COLO668 (cell line): ENCODE data around the gene IL1RL2.

Source experiments
- DNase-seq: peaks from one replicate; lab custom pipeline; 2025; ENCODE audit not compliant: unreplicated experiment; lab: John Stamatoyannopoulos, UW

Gene IL1RL2

DNA sequence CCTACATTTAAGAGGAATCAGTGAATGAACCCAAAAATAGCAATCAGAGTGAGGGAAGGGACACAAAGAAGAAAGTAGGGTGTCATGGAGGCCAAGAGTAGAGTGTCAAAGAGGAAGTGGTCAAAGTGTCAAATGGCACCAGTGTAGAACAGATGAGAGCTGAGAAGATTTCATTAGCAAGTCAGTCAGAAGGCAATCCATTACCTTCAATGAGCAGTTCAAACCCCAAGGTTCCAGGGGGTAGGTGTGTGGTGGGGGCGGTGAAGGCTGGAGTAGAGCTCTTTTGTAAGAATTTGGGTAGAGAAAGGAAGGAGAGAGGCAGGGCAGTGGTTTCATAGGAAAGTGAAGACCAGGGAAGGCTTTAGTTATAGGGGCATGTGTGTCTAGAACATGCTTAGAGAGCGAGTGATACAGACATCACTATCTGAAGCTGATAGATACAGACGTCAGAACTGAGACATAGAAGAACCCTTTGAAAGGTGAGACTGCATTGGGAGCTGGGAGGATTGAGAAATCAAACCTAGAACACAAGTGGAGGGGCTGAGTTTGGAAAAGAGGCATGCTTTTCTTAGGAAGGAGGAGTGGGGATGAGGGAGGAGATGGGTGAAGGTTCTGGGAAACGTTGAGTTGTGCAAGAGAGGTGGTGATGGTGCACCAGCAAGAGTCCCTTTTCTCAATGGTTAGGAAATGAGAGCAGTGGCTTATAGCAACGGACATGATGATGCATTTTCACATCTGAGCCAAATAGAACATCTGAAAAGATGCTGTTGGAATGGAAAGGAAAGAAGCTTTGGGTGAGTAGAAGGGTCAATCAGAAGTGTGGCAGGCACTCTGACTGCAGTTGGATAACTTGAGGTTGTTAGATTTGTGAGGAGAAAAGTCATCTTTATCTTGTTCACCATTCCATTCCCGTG, 75.7 kb downstream of the IL1RL2 start:
- DNase-seq: no peak

DNA sequence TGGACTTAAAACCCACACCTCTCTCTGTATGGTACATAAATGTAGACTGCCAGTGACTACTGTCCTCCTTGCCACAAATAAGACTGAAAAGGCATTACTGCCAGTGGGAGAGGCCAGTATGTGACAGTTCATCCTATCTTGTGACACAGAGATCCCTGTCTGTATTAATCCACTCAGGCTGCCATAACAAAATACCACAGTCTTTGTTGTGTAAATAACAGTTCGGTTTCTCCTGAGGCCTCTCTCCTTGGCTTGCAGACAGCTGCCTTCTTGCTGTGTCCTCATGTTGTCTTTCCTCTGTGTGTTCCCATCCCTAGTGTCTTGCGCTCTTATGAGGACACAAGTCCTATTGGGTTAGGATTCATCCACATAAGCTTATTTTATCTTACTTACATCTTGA, 78.1 kb downstream of the IL1RL2 start:
- DNase-seq: no peak

DNA sequence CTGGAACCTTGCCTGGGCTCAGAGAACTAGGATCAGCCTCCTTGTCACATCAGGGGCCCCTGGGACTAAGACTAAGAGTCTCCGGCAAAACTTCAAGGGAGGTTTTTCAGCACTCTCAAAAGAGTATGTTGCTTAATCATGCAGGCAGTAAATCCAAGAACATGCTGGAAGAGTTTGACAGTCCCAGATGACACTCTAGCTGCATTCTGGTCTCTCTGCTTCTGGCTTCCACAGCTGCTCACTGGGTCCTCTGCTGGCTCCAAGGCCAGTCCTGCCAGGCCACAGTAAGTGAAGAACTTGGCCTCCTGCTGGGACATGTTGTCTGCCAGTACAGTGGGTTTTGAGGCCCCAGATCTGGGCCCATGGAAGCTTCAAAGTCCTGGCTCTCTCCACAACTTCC, 79.4 kb downstream of the IL1RL2 start:
- no peak for DNase-seq

DNA sequence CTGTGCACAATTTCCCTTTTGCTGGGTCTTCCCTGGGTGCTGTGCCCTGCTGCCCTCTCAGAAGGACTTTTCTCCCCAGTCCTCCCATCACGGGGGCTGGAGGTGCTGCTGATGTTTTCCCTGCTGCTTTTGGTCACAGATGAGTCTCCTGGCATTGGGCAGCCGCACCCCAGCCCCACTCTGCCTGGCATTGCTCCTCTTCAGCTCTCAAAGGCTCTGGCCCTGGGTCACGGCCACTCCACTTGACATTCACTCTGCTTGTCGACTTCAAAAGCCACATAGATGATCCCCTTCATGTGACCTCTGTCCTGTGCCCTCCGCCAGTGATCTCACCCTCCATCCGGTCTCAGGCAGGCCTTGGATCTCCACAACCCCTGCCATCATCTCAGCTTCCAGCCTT, 81.0 kb downstream of the IL1RL2 start:
- no peak for DNase-seq

DNA sequence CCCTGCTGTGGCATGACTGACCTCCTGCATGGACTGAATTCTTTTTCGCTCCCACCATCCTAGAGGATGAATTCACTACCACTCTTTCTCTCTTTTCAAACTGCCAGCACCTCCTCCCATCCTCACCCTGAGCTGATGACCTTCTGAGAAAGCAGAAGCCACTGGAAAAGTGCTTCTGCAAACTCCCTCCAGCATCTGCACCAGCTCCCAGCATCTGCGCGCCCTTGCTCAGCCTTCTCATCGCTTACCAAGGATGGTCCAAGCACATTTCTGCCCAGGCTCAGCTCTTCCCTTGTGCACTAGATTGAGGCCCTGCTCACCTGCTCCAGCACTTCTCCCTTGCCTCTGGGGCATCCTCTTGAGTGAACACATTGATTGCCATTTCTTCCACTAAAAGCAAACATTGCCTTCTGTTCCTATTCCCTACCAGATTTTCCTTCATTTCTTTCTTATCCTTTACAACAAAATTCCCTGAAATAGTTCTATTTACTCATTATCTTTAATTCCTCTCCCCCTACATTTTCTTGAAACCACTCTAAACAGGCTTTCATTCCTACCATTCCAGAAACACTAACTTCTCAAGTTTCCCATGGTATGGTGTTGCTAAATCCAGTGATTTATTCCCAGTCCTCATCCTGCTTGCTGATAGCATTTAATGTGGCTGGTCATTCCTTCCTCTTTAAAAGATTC, 81.8 kb downstream of the IL1RL2 start:
- no peak for DNase-seq

DNA sequence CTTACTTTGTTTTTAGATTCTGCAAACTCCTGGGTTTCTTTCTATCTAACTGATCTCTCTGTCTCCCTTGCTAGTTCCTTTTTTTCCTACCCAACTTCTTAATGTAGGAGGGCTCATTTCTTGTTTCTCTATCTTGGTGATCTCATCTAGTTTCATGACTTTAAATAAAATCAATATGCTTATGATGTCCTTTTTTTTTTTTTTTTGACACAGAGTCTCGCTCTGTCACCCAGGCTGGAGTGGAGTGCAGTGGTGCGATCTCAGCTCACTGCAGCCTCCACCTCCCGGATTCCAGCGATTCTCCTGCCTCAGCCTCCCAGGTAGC, 82.3 kb downstream of the IL1RL2 start:
- DNase-seq: no peak

DNA sequence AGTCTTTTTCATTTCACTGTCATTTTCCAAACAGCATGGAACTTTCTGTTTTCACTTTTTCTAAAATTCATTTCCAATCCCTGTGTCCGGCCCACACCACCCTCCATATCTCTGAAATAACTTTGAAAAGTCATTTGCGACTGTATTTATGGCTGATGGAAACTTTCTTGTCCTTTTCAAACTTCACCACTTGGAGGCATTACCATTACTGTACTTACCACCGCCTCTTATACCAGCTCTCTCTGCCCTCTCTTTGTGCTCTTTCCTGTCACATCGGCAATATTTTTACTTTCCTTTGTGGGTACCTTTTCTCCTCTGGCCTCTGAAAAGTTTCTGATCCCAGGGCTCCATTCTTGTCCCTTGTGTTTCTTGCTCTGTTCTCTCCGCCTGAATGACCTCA, 85.0 kb downstream of the IL1RL2 start:
- no peak for DNase-seq

DNA sequence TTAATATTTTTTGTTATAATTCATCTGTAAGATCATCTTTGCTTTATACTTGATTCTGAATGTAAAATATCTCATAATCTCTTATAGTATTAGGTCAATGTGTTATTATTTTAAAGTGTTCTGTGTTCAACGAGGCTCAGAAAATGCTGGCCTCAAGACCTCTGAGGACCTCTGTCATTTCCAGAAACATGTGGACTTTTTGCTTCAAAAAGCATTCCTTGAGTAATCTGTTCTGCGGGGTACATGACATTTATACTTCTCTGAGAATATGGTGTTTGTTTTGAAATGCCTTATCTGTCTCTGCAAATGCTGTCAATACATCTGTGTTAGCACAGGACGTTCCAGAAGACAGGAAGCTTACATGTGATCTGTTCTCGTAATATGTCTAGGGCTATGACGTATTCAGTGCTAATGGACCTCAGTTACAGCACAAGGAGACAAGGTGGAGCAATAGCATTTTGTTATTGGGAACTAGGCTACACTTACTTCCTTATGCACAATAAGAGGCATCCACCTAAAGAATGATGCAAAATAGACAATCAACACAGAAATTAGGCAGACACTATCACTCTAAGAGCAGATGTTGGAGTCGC, 86.9 kb downstream of the IL1RL2 start:
- no peak for DNase-seq

DNA sequence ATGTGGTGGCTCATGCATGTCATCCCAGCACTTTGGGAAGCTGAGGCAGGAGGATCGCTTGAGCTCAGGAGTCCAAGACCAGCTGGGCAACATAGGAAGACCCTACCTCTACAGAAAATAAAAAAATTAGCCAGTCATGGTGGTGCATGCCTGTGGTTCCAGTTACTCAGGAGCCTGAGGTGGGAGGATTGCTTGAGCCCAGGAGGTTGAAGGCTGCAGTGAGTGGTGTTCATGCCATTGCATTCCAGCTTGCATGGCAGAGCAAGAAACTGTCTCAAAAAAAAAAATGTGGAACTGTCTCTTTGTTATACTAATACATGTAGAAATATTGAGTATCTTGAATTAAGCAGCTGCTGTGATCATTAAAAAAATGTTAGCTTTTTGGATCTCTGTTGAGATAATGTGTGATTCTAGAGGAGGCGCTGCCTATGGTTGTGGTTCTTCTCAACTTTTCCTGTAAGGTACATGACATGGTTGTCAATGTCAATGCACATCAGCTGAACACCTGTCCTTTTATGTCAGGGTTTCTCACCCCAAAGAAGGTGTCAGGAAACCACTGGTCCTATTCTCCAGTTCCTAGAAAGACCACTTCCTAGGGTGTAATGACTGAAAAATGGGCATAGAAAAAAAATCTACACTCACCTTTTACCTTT, 89.9 kb downstream of the IL1RL2 start:
- no peak for DNase-seq

DNA sequence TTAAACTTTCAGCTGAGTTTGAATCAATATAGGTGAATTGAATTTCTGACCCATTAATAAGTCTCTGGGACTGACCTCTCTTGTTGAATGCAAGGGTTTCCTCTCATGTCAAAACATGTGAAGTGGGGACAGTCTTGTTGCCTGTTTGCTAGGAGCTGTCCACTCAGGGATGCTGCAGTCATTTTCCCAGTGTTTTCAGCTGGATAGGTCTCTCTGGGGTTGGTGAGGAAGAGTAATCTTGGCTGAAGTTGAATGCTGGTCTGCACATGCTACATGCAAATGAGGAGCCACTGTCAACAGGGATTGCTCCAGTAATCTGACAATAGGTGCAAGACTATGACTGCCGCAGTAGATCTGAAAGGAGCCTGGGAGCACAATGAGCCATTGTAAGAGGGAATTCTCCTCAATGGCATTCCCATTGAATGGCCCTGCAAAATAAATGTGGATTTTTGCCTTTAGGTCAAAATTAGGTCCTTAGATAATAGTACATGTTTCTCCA, 90.4 kb downstream of the IL1RL2 start:
- DNase-seq: no peak

DNA sequence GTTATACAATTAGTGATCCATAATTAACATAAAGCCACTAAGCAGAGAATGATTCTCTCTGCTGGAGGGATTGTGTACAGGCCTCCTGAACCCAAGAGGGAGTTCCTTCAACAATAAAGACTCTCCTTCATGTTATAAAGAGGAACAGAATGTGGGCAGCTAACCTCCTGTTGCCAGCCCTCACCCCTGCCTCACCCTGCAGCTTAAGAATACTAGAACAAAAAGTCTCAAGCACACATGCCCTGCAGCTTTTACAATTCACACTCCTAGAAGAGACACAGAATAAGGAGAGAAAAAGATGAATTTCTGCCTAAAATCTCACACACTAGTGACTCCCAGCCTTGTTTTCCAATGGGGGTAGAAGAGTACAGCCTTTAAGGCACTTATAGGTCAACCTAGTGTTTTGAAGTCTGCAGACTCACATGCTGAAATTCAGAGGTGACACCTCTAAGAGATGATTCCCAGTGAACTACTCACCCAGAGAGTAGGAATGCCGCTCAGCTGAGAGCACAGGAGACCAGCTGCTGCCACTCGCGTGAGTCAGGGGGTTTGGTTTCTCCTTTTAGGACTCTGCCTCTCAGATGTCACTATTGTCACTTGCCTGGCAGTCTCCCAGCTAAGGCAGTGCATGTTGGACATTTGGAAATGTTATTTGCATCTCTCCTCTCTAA, 92.0 kb downstream of the IL1RL2 start:
- no peak for DNase-seq

DNA sequence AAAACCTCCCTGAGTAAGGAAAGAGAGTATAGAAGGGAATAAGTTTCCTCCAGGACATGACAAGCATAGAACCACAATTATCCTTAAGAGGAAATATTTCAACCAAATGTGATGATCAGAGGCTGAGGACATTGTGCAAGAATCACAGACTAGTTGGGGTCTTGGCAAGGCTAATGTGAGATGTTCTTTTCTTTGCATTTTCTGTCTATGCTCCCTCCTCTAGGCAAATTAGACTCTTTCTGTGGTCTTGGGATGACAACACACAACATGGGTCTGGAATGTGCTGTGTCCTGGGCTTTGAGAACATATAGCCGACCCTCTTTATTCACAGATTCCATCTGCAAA, 92.5 kb downstream of the IL1RL2 start:
- DNase-seq: no peak

DNA sequence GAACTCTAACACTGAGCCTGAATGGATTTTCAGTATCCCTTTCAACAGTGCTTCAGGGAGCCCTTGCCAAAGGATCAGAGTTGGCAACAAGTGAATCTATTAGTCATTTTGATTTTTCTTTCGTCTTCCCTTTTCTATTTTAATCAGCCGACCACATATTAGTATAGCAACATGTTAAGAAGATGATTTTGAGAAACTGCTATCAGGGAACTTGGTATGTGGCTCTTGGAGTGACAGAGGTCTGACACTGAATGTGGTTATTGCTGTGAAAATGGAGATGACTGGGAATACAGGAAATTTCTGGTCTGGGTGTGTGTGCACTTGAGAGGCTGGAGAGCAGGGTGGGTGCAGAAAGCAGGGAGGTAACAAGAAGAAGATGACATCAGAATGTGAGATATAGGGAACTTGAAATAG, 95.9 kb downstream of the IL1RL2 start:
- no peak for DNase-seq

DNA sequence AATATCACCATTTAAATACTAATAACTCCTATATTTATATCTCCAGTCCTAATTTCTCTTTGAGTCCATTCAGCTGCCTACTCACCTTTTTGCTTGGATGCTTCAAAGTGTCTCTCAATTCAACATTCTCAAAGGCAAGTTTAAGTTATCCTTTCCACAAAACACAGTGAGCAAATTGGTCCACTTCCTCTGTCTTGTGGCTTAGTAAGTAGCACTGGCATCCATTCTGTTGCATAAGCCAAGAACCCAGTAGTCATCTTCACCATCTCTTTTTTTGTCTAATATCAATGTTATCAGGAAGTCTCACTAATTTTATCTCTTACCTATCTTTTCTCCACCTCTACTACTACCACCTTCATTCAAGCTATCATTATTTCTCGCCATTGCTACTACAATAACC, 97.2 kb downstream of the IL1RL2 start:
- no peak for DNase-seq

DNA sequence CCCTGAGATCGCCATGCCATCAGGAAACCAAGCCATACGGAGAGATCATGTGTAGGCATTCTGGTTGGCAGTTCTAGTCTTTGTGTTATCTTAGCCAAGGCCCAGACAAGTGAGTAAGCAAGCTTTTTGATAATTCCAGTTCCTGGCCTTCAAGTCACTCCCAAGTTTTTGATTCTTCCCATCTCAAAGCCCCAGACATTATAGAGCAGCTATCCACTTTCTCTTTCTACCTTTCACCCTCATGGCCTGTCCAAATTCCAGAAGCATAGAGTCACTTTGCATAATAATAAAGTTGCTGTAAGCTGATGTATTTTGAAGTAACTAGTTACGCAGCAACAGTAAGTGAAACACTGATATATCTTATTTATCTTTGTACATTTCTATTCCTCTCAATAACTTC, 97.8 kb downstream of the IL1RL2 start:
- no peak for DNase-seq

DNA sequence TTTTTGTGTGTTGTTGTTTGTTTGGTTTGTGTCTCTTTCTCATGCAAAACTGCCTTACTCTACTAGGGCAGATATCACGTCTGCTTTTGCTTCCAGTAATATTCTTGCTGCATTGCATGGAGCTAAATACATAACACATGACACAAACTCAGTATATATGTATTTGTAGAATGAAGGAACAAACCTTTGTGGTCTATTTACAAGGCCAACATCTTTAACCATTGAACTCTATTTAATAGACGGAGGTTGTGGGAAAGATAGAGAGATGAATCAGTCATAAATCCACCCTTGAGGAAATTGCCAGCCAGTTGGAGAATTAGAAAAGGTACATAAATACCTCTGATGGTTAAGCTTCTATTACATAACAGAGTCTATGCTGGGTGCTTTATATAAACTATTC, 98.5 kb downstream of the IL1RL2 start:
- DNase-seq: no peak

DNA sequence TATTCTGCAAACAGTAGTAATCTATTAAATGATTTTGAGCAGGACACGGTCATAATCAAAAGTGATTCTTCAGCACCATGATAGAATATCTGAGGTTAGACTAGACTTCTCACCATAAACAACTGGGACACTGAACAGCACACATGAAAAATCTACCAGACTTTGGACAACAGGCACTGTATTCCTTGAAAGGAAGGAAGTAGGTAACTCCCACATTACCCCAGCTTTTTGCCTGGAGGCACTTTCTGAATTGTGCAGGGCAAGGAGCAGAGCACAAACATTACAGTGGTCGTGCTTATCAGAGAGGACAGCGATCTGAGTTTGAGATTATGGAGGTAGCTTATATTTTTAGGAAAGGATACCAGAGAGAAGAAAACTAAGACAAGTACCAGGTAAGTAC, 99.2 kb downstream of the IL1RL2 start:
- DNase-seq: no peak

DNA sequence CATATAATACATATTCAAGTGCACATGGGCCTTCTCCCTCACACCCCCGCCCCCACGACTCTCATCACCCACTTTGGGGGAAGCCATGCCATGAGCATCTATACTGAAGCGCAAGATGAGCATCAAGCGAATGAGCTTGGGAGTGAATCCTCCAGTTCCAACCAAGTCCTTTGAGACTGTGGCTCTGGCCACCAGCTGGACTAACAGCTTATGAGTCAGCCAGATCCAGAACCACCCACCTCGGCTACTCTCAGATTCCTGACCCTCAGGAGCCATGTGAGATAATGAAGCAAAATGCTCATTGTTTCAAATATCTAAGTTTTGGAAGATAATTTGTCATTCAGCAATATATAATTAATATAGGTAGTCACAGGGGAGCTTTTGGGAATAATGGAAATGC, 102.3 kb downstream of the IL1RL2 start:
- DNase-seq: no peak
